Hematopoietic multipotent progenitor cell (in vitro differentiated cells): Measurements from ENCODE around the gene PARG. TPM values are rescaled to one million over a fixed set of nuclear protein-coding genes. Genes with fewer than 3 reads are reported as not detected.
"Not testable (repeated sequence)": the region's sequence is repeated elsewhere in the genome, so short reads cannot be mapped to it uniquely, and the experiment has no call there.

Experiments used
- DNase-seq, 3 donors: peaks; one replicate each; pipeline ENCODE4 v3.0.0-alpha.2; 2011 to 2015; ENCODE audit warnings: low read depth in 2 of 3, low spot score in 2 of 3
- total RNA-seq: library from RNA; depleted of rRNA; stranded (reverse); fragments of >200 nt; gene quantifications from one replicate; pipeline ENCODE4 v1.2.3, GENCODE V29; 2012

PARG gene
- total RNA-seq = 19.7 TPM

GRCh38 chr10:49941447-49942338, at the start of gene PARG, which contains the start of gene TIMM23B:
TSS of gene PARG (minus strand) at chr10:49942027. CDS start at chr10:49941725, 302 bp downstream.
TSS of gene TIMM23B (plus strand) at chr10:49942053. CDS start at chr10:49942195, 142 bp downstream.
- DNase-seq = peak; percentile 45 to 86 (median 78)

- DNase-seq = not testable (repeated sequence)
These were observed 46.5 kb upstream of the PARG start, which contains the start of gene AGAP6 for GRCh38 chr10:49988376-49988775. TSS of gene AGAP6 (plus strand) at chr10:49988406. CDS start at chr10:49988716, 310 bp downstream.

- DNase-seq = not testable (repeated sequence)
These were observed 45.4 kb upstream of the PARG start for GRCh38 chr10:49987207-49987606.

GRCh38 chr10:49977756-49978155, 35.9 kb upstream of the PARG start:
- DNase-seq = not testable (repeated sequence)

GRCh38 chr10:49972094-49972493, 30.3 kb upstream of the PARG start:
- not testable (repeated sequence) for DNase-seq

GRCh38 chr10:49971466-49971865, 29.6 kb upstream of the PARG start:
- not testable (repeated sequence) for DNase-seq

- not testable (repeated sequence) for DNase-seq
These were observed 28.6 kb upstream of the PARG start for GRCh38 chr10:49970331-49970857.

GRCh38 chr10:49953122-49953521, 11.3 kb upstream of the PARG start:
- peak in 2 of 3 donors; percentile 5 to 22 for DNase-seq

GRCh38 chr10:49952006-49952405, 10.2 kb upstream of the PARG start:
- DNase-seq = not testable (repeated sequence)

GRCh38 chr10:49948737-49949136, 6.9 kb upstream of the PARG start:
- not testable (repeated sequence) for DNase-seq

- not testable (repeated sequence) for DNase-seq
These were observed 6.3 kb upstream of the PARG start for GRCh38 chr10:49948142-49948541.

- DNase-seq = peak in 2 of 3 donors; percentile 11 to 48
These were observed 1.8 kb upstream of the PARG start for GRCh38 chr10:49943607-49944006.

- peak in 1 of 3 donors; percentile 6 for DNase-seq
These were observed 495 bp upstream of the PARG start for GRCh38 chr10:49942339-49942705.

GRCh38 chr10:49931959-49932728, 9.7 kb downstream of the PARG start:
- not testable (repeated sequence) for DNase-seq

- DNase-seq = not testable (repeated sequence)
These were observed 10.6 kb downstream of the PARG start for GRCh38 chr10:49931276-49931675.

- DNase-seq = not testable (repeated sequence)
These were observed 18.3 kb downstream of the PARG start for GRCh38 chr10:49923572-49923971.

GRCh38 chr10:49922041-49922440, 19.8 kb downstream of the PARG start:
- DNase-seq = not testable (repeated sequence)

GRCh38 chr10:49917927-49918326, 23.9 kb downstream of the PARG start:
- not testable (repeated sequence) for DNase-seq

GRCh38 chr10:49916451-49916850, 25.4 kb downstream of the PARG start:
- not testable (repeated sequence) for DNase-seq

GRCh38 chr10:49910295-49910694, 31.5 kb downstream of the PARG start:
- DNase-seq = not testable (repeated sequence)
